Spleen (tissue), 11 donors: ENCODE results near the gene BABAM2. TPM values are rescaled to one million over a fixed set of nuclear protein-coding genes. Genes with fewer than 3 reads are reported as not detected.

Source experiments
- DNase-seq: peaks from one replicate; pipeline ENCODE4 v3.0.0-alpha.2; 2020
- H3K27ac ChIP-seq, 8 donors: fragments of 200-600 bp; sonication (generic) in 7 of 8; 1 replicate in 4 of 8; 2 replicates in 4 of 8; pipeline versions ENCODE4 v1.5.0 to v1.8.0; 2016 to 2021; ENCODE audit warnings: inconsistent platforms in 4 of 8, mild to moderate bottlenecking in 4 of 8, moderate library complexity in 1 of 8
- H3K27me3 ChIP-seq, 7 donors: fragments of 200-600 bp; sonication (generic) in 6 of 7; replicated peaks in 1 of 7; 1 replicate in 4 of 7; 2 replicates in 3 of 7; pipeline versions ENCODE4 v1.5.0 to v1.8.0; 2016 to 2021; ENCODE audit warnings: inconsistent platforms in 3 of 7, mild to moderate bottlenecking in 1 of 7
- H3K36me3 ChIP-seq, 6 donors: fragments of 200-600 bp; sonication (generic) in 5 of 6; 1 replicate in 4 of 6; 2 replicates in 2 of 6; pipeline versions ENCODE4 v1.5.0 to v1.8.0; 2016 to 2021; ENCODE audit warnings: inconsistent platforms in 2 of 6
- H3K4me1 ChIP-seq, 6 donors: fragments of 200-600 bp; sonication (generic) in 5 of 6; 1 replicate in 3 of 6; 2 replicates in 3 of 6; pipeline versions ENCODE4 v1.5.0 to v1.8.0; 2016 to 2021; ENCODE audit warnings: inconsistent platforms in 3 of 6
- H3K4me3 ChIP-seq, 8 donors: fragments of 200-600 bp; sonication (generic) in 7 of 8; 1 replicate in 4 of 8; 2 replicates in 4 of 8; pipeline versions ENCODE4 v1.5.0 to v1.8.0; 2016 to 2021; ENCODE audit warnings: inconsistent platforms in 4 of 8, mild to moderate bottlenecking in 4 of 8, moderate library complexity in 2 of 8
- H3K9me3 ChIP-seq, 8 donors: fragments of 200-600 bp; sonication (generic) in 7 of 8; 1 replicate in 4 of 8; 2 replicates in 4 of 8; pipeline versions ENCODE4 v1.5.0 to v1.8.0; 2016 to 2021; ENCODE audit warnings: inconsistent platforms in 4 of 8
- POLR2A ChIP-seq, 3 donors: fragments of 450-650 bp; IDR thresholded peaks; one replicate each; pipeline ENCODE4 v1.5.1; 2017; ENCODE audit warnings: antibody characterized with exemption in 3 of 3, mild to moderate bottlenecking in 1 of 3
- POLR2AphosphoS5 ChIP-seq, 3 donors: sonication (generic); formaldehyde crosslinking; IDR thresholded peaks; one replicate each; pipeline ENCODE4 v1.5.1; 2017; ENCODE audit warnings: antibody characterized with exemption in 3 of 3
- WGBS, 5 donors: extraction: QIAGEN DNeasy Blood & Tissue Kit in 3 of 5; methylation state at CpG; one replicate each; pipeline versions ENCODE4 v1.1.5 to v1.1.7; 2013 to 2018; 5-methylcytosine and 5-hydroxymethylcytosine counted together
- intact Hi-C: fragments of 100-400 bp; cut with DNase I; formaldehyde crosslinking; loops from one replicate; pipeline ENCODE4 v1.15.0; 2023; ENCODE audit warnings: low total_unique reads
- polyA plus RNA-seq, 3 donors: library from polyadenylated mRNA; stranded (reverse); fragments of 200-250 nt; gene quantifications; one replicate each; pipeline ENCODE4 v1.2.1, GENCODE V29; 2013
- total RNA-seq, 7 donors: library from RNA; depleted of rRNA in 3 of 7; stranded (reverse); fragments of >200 nt in 3 of 7; fragmentation: NEBNext Ultra II Directional in 4 of 7; extraction: Animal tissue kit (Norgen Biotek cat#: 25700) in 4 of 7; gene quantifications; one replicate each; pipeline versions ENCODE4 v1.1.0 to v1.2.1, GENCODE V29; 2016 to 2021
- TF ChIP-seq, protein P1 (sequence below), 11 experiments: fragments of 200-600 bp in 7 of 11; fragments of 450-650 bp in 4 of 11; sonication (generic) in 4 of 11; IDR thresholded peaks in 8 of 11; conservative IDR thresholded peaks in 3 of 11; 1 replicate in 7 of 11; 2 replicates in 4 of 11; pipeline versions ENCODE4 v1.4.0 to v1.8.0; 2016 to 2021; ENCODE audit warnings: antibody characterized with exemption in 11 of 11, inconsistent platforms in 4 of 11, mild to moderate bottlenecking in 1 of 11
- donor health status: healthy with polysubstance abuse.
- donor health status: DM: no; HTN: no; CAD: no; lungs with moderate emphysema.
- donor health status: DM: no; HTN: no; CAD: no.
- donor health status: Bipolar disorder and iron deficiency.
- donor health status: healthy.
- donor health status: DM: no; HTN: no; CAD: no.
- donor health status: DM: yes; HTN: yes; CAD: no.

The BABAM2 gene
- total and polyA plus RNA-seq, 10 donors = 16.1 to 70.1 (median 55.0) TPM

DNA sequence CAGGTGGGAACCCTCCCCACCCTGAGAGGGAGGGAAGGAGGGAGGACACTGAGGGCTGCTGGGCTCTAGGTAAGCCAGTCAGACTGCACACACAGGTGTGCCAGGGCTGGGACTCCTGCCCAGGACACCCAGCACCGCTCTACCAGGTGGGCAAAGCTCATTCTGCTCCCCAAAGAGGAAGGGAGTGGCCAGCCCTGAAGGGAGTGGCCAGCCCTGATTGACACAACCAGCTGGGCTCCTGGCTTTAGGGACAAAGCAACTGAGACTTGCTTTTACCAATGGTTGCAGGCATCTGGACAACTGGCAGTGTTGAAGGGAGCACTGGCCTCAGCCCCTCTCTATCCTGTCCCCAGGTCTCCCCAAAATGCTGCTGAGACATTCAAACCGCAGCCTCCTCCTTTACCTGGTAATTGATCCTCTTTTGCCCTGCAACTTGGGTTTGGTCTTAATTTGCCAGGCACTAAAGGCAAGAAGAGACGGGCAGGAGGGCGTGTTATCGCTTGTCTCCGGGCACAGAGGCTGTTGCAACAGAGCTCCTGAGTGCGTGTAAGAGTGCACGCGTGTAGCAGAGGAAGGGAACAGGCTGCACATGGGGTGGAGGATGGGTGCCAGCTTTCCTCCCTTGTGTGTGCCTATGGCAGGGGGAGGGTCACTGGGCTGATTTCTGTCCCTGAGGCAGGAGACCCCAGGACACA lies 487.6 kb downstream of the BABAM2 start:
- TF ChIP-seq POLR2AphosphoS5 (IDR thresholded peaks at IDR 0.05) (no peak), POLR2A (IDR thresholded peaks at IDR 0.05) (no peak)
- TF ChIP-seq, protein P1, sequence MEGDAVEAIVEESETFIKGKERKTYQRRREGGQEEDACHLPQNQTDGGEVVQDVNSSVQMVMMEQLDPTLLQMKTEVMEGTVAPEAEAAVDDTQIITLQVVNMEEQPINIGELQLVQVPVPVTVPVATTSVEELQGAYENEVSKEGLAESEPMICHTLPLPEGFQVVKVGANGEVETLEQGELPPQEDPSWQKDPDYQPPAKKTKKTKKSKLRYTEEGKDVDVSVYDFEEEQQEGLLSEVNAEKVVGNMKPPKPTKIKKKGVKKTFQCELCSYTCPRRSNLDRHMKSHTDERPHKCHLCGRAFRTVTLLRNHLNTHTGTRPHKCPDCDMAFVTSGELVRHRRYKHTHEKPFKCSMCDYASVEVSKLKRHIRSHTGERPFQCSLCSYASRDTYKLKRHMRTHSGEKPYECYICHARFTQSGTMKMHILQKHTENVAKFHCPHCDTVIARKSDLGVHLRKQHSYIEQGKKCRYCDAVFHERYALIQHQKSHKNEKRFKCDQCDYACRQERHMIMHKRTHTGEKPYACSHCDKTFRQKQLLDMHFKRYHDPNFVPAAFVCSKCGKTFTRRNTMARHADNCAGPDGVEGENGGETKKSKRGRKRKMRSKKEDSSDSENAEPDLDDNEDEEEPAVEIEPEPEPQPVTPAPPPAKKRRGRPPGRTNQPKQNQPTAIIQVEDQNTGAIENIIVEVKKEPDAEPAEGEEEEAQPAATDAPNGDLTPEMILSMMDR (IDR thresholded peaks at IDR 0.05 in 8 of 11, conservative IDR thresholded peaks at IDR 0.05 in 3 of 11) = no peak
- Histone ChIP-seq H3K9me3 (no peaks in the 10 kb centered on the region), H3K36me3 (no peaks in the 10 kb centered on the region), H3K4me3 (no peak overlapping the region), H3K27me3 (peaks cover 0 to 16% (median 0%) of the 10 kb centered on the region in 7 donors), H3K27ac (peak overlapping the region in 3 of 8 donors; percentile 25 to 57 (median 49)), H3K4me1 (peaks cover 0 to 53% (median 15%) of the 10 kb centered on the region in 6 donors)
- intact Hi-C loops = no loop called here
- 53 to 76% (median 66%) methylated on average over 9 of the region's 9 CpGs for WGBS, 5 donors
- no peak for DNase-seq

DNA sequence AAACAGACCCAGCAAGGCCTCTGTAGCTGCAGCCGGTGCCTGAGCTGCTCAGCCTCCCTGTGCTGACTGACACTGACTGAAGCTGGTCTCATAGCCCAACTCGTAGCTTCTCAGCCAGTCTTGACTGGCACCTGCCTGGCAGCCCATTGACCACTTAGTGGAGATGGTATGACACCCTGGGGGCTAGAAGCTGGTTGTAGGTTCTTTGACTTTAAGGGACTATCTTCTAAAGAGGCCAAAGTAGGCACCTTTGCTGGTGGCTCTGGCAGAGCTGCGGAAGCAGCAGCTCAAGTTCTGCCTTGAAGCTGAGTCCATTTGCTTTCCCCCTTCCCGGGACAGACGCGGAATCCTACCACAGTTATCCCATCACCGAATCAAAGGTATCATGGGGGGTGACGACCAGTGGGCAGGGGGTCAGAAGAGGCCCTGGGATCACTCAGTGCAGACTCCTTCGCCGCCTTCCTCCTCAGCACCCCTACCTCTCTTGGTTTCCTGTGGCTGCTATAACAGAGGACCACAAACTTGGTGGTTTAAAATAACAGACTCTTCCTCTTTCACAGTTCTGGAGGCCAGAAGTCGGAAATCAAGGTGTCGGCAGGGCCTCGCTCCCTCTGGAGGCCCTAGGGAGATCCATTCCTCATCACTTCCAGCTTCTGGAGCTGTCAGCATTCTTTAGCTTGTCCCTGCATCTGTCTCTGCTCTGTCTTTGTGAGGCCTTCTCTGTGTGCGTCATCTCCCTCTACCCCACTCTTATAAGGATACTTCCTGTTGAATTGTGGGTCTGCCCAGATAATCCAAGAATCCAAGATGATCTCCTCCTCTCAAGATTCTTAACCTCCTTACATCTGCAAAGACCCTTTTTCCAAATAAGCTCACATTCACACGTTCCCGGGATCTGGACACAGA lies 488.4 kb downstream of the BABAM2 start:
- intact Hi-C loops = no loop called here
- TF ChIP-seq POLR2AphosphoS5 (IDR thresholded peaks at IDR 0.05) (no peak), POLR2A (IDR thresholded peaks at IDR 0.05) (no peak)
- TF ChIP-seq, protein P1 (IDR thresholded peaks at IDR 0.05 in 8 of 11, conservative IDR thresholded peaks at IDR 0.05 in 3 of 11) = no peak

DNA sequence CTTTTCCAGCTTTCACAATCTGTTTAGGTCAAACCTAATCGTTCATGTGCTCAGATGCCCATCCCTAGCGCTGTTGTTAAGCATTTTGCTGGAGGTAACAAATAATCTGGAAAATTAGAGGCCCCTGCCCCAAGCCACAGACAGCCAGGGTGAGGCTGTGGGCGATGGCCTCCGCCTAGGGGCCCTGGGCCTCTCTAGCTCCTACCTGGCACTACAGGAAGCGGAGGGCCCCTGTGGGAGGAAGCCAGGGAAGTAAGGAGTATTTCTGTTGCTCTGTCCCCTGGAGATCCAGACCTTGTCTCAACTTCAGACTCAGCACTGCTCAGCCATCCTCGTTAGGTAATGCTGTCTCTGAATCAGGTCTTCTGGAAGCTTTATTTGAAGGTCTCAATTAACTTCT lies 489.7 kb downstream of the BABAM2 start:
- intact Hi-C loops = no loop called here
- no peak for DNase-seq
- H3K27me3 ChIP-seq = peaks cover 0 to 16% (median 0%) of the 10 kb centered on the region in 7 donors
- WGBS, 5 donors = 63 to 71% (median 70%) methylated on average over 6 of the region's 6 CpGs
- H3K4me3 ChIP-seq = no peak overlapping the region
- no peak for TF ChIP-seq POLR2A (IDR thresholded peaks at IDR 0.05)
- no peak for TF ChIP-seq POLR2AphosphoS5 (IDR thresholded peaks at IDR 0.05)
- TF ChIP-seq, protein P1 (IDR thresholded peaks at IDR 0.05 in 8 of 11, conservative IDR thresholded peaks at IDR 0.05 in 3 of 11) = no peak
- no peaks in the 10 kb centered on the region for H3K36me3 ChIP-seq
- no peaks in the 10 kb centered on the region for H3K9me3 ChIP-seq
- no peak overlapping the region for H3K27ac ChIP-seq
- H3K4me1 ChIP-seq = peaks cover 0 to 53% (median 15%) of the 10 kb centered on the region in 6 donors

More for the DNA sequence above, 488.4 kb downstream of the BABAM2 start:
- 41 to 54% (median 47%) methylated on average over 15 to 16 of the region's 16 CpGs for WGBS, 5 donors
- H3K9me3 ChIP-seq = no peaks in the 10 kb centered on the region
- no peak overlapping the region for H3K4me3 ChIP-seq
- H3K36me3 ChIP-seq = no peaks in the 10 kb centered on the region
- DNase-seq = no peak
- peaks cover 0 to 16% (median 0%) of the 10 kb centered on the region in 7 donors for H3K27me3 ChIP-seq
- H3K27ac ChIP-seq = peak overlapping the region in 4 of 8 donors; percentile 9 to 57 (median 37)
- H3K4me1 ChIP-seq = peaks cover 0 to 53% (median 15%) of the 10 kb centered on the region in 6 donors
